AG20443 (cell line): ENCODE measurements around the gene PTPMT1.
A peak's percentile ranks its signal among the peaks of the same experiment; 100 is the strongest.
"Not testable (repeated sequence)": the region's sequence is repeated elsewhere in the genome, so short reads cannot be mapped to it uniquely, and the experiment has no call there.

Experiments
- DNase-seq: peaks from one replicate; pipeline ENCODE4 v3.0.0; 2012; ENCODE audit warnings: low spot score, mixed read lengths

PTPMT1 gene

DNA sequence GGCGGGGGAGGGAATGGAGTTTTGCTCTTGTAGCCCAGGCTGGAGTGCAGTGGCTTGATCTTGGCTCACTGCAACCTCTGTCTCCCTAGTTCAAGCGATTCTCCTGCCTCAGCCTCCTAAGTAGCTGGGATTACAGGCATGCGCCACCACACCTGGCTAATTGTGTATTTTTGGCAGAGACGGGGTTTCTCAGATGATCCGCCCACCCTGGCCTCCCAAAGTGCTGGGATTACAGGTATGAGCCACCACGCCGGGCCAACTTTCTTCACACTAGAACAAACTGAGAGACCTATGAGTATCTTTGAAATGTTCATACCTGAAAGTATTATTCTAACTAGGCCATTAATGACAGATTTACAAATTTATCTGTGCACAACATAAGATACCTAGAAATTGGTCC lies 19.1 kb upstream of the PTPMT1 start:
- not testable (repeated sequence) for DNase-seq

DNA sequence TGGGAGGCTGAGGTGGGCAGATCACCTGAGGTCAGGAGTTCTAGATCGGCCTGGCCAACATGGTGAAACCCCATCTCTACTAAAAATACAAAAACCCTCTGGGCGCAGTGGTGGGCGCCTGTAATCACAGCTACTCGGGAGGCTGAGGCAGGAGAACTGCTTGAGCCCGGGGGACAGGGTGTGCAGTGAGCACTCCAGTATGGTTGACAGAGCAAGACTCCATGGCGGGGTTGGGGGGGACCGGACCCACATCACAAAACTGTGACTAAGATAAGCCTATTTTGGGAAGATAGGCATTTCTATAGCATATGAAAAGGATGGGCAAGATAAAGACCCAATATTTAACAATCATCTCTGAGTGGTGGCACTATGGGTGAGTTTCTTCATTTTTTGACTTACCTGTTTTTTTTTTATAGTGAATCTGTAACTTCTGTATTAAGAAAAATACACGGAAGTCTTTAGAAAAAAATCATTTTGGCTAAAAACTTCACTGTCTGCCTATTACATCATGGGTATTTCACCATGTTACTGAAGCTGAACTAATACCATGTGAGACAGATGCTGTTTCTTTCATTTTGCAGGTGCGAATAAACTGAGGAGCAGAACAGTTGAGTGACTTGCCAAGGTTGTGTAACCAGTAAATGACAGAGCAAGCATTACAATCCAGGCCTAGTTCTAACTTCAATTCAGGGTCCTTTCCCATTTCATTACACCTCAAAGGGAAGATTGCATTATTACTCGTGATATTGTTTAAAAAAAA lies 14.9 kb upstream of the PTPMT1 start:
- no peak for DNase-seq

DNA sequence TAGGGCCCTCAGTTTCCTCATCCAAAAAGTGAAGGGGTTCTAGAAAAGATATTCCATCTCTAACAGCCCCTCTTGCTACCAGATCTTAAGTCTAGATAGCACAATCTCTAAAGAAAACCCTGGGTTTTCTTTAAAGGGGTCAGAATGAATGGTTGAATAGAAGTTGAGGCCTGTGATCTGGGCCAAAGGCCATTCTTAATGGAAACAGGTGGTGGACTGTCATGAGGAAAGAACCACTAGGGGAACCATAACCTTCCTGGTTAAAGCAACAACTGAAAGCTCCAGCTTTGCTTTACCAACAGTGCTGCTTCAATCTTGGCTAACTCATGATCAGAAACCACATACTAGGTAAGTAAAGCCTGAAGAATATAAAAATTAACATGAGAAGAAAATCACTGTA lies 14.3 kb upstream of the PTPMT1 start:
- DNase-seq = no peak

DNA sequence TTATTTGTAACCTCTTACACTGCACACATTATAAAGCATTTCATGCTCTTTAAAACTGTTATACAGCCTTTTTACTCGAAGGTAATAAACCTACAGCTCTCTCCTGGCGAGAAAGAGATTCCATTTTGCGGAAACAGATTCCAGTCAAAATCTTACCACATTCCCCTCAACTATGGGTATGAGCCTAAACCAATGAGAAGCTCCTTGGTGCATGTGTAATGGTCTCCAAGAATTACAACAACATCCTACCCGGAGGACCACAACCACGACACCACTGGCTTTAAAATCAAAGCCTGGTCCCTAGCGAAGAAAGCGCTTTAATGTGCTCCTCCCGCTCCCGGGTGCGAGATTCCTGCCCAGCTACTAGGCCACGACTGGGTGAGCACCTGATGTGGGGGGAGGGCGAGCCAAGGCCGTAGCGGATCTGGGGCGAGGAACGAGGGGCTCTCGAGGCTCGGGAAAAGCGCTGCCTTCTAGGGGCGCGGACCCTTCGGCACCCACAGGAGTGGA lies 13.3 kb upstream of the PTPMT1 start:
- DNase-seq = peak; percentile 42

DNA sequence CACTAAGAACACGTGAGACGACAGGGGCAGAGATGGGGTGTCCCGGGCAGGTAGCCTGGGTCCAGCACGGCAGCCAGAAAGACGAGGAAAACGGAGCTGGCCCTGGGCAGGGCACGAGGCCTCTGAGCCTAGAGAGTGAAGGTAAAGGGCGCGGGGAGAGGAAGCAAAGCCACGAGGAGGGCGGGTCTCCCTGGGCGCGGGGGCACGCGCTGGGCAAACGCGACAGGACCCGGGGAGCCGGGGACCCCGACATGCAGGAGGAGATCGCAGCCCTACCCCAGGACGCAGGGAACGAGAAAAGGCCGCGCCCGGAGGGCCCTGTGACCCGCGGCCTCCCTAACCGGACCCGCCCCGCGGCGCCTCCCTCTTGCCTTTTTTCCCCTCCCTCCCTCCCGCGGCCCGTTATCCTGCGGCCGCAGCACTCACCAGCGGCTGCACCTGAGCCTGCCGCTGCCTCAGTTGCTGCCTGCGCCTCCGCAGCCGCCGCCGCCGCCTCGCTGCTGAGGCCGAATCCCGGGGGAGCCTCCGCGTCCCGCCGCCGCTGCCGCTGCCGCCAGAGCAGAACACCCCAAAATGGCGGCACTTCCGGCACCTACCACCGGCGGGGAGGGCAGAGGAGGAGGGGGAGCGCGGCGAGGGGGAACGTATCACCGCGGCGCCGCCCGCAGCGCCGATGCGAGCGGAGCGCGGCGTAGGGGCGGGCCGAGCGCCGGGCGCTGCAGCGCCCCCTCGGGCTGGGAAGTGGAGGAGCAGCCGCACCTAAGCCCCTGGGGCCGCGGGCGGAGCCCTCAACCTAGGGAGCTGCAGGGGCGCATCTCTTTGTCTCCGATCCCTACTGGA lies 12.6 kb upstream of the PTPMT1 start, which contains the start of gene CELF1:
TSS of gene CELF1 (minus strand) at position 567 of the 840 bp plus-strand sequence. CDS start 53,609 bp downstream, outside the sequence.
- DNase-seq = peak; percentile 96

DNA sequence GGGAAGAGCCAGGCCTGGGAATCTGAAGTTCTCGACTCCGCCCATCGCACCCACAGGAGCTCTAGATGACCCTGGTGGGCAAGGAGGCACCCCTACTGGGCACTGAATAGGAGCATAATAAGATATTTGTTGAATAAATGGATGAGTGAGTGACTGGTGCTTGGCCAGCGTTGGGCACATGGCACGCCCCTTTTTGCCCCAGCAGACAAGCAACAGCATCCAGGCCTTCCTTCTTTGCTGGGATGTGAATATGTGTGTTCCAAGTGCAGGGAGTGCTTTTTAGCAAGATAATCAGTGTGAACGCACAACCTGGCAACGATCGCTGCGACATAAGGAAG lies 12.0 kb upstream of the PTPMT1 start:
- DNase-seq = no peak

DNA sequence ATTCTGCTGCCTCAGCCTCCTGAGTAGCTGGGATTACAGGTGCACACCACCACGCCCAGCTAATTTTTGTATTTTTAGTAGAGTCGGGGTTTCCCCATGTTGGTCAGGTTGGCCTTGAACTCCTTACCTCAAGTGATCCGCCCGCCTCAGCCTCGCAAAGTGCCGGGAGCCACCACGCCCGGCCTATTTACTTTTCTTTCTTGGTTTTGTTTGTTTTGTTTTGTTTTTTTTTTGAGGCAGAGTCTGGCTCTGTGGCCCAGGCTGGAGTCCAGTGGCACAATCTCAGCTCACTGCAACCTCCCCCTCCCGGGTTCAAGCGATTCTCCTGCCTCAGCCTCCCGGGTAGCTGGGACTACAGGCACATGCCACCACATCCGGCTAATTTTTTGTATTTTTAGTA lies 8.4 kb upstream of the PTPMT1 start:
- DNase-seq = not testable (repeated sequence)

DNA sequence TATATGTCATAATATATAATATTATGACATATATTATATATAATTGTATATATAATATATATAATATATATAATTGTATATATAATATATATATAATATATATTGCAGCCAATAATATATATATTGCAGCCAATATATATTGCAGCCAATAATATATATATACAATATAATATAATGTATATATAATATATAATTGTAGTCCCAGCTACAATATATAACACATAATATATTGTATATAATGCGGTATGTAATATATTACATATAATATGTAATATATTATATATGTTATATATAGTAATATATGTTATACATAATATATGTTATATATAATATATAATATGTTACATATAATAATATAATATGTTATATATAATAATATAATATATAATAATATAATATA lies 6.7 kb upstream of the PTPMT1 start:
- no peak for DNase-seq

DNA sequence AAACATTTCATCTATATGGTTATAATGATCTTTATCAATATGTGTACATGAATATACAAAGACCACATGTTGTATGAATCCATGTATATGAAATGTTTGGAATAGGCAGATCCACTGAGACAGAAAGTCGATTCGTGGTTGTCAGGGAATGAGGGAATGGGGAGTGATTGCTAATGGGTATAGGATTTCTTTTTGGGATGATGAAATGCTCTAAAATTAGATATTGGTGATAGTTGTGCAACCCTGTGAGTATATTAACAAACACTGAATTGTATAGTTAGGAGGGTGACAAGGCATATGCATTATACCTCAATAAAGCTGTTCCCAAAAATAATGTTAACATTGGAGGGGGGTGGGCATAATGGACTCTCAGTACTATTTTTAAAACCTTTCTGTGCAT lies 5.0 kb upstream of the PTPMT1 start:
- DNase-seq = no peak

DNA sequence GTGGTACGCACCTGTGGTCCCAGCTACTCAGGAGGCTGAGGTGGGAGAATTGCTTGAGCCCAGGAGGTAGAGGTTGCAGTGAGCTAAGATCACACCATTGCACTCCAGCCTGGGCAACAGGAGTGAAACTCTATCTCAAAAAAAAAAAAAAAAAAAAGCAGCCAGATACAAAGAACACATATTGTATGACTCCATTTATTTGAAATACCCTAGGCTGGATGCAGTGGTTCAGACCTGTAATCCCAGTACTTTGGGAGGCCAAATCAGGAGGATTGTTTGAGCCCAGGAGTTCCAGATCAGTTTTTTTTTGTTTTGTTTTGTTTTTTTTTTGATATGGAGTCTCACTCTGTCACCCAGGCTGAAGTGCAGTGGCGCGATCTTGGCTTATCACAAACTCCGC lies 3.0 kb upstream of the PTPMT1 start:
- DNase-seq = not testable (repeated sequence)

DNA sequence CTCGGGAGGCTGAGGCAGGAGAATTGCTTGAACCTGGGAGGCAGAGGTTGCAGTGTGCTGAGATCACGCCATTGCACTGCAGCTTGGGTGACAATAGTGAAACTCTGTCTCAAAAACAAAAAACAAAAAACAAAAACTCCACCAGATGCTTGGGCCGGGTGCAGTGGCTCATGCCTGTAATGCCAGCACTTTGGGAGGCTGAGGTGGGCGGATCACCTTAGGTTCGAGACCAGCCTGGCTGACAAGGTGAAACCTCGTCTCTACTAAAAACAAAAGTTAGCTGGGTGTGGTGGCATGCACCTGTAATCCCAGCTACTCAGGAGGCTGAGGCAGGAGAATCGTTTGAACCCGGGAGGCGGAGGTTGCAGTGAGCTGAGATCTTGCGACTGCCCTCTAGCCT lies 1.0 kb upstream of the PTPMT1 start:
- not testable (repeated sequence) for DNase-seq

DNA sequence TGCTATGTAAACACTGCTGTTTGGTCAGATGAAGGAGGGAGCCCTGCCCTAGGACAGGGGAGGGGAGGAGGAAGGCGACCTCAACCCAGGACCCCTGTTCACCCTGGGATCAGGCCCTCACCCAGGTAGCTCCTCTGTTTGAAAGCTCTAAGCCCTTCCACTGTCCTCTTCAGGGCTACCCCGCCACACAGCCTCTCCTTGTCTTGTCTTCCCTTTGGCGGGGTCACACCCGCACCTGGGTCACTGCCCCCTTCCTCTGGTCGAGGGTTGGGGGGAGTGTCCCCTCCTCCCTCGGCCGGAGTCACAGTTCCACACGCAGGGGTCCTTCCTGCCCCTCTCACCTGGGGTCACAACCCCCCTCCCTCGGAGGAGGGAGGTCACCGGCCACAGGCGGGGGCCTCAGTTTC lies 463 bp upstream of the PTPMT1 start:
- DNase-seq = no peak

DNA sequence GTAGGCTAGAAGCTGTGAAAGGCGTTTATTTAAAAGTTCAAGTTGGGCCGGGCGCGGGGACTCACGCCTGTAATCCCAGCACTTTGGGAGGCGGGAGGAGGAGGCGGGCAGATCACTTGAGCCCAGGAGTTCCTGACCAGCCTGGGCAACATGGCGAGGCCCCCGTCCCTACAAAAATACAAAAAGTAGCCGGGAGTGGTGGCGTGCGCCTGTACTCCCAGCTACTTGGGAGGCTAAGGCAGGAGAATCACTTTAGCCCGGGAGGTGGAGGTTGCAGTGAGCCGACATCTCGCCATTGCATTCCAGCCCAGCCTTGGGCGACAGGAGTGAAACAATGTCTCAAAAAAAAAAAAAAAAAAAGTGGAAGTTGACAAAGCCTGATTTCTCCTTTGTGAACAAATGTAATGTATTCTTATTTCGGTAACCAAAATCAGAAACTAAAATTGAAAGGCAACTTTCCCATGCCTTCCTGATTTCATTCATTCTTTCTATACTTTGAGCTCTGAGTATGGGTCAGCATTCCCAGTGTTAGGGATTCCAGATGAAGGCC lies 825 bp downstream of the PTPMT1 start:
- DNase-seq = no peak

DNA sequence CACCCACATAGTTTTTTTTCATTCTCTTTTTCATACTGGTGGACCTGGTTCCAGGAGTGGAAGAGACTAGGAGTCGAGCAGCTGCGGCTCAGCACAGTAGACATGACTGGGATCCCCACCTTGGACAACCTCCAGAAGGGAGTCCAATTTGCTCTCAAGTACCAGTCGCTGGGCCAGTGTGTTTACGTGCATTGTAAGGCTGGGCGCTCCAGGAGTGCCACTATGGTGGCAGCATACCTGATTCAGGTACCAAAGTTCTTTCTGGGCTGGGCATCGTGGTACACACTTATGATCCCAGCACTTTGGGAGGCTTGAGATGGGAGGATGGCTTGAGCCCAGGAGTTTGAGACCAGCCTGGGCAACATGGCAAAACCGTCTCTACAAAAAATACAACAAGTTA lies 4.2 kb downstream of the PTPMT1 start:
- DNase-seq = no peak

DNA sequence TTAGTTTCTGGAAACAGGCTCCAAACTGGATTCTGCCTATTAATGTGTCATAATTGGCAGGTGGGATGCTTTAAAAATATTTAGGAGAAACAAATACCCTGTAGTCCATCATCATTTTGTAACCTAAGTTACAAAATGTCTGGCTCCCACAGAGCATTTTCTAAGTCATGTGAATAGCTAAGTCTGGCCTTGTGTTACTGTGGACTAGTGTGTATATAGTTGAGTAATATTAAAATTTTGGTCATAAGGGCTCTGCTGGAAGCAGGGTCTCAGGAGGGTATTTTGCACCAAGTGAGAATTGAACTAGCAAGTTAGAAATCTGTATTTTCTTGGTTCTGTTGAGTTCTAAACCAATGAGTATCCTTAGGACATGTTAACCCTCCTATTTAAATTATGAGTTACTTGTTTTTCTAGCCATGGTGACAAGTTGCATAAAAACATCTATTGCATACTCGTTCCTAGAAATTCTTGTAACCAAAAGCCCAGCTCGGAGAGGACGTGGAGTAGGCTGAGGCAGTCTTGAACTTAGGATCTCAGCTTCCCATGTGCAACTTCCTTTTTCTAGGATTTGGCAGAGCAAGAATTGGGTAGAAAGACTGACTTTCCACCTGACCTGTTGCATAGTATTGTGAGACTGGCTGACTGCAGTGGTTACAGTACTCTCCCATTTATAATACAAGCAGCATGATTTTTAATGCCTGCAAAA lies 5.4 kb downstream of the PTPMT1 start:
- DNase-seq = no peak

DNA sequence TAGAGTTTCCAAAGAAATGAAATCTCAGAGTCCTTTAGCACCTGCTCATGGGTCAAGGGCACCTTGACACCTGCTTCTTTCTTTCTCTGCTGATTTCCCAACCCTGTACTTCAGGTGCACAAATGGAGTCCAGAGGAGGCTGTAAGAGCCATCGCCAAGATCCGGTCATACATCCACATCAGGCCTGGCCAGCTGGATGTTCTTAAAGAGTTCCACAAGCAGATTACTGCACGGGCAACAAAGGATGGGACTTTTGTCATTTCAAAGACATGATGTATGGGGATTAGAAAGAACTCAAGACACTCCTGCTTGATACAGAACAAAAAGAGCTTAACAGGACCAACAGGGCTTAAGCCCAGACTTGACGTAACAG lies 5.9 kb downstream of the PTPMT1 start:
- no peak for DNase-seq

DNA sequence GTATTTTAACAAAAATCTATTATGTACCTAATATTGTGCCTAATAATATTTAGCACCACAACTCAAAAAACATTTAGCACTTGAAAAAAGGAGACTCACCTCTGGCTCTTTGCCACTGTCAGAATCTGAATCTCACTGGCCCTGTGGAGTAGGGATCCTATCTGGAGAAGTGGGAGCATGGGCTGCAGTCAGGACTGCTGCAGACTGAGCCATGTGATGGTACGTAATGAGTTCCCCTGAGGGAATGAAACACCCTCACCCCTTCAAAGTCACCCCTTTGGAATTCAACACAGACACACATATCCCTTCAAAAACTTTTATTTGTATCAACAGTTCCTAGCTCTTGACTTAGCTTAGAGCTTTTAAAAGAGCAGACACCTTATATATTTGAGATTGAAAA lies 6.5 kb downstream of the PTPMT1 start:
- no peak for DNase-seq

DNA sequence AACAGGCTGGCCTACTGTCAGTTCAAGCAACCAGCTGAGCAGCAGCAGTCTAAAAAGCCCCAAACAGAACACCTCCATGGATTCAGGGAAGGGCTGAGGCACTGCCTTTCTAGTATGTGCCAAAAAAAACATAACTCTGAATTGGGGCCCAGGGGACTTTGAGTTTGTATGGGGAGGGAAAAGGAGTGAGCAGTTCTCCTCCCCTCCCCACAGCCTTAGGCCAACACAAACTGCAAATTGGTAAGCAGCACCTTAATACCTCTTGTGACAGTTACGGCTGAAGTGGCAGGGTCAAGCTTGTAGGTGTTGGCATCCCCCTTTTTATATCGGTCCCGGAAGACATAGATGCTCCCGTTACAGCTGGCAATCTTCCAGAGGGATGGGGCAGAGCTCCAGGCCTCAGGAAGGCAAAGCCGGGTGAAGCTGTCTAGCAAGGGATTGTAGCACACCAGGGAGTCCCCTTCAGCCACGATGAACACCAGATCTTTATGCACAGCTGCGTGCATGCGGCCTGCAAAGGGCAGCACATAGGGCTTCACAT lies 7.4 kb downstream of the PTPMT1 start:
- DNase-seq = no peak

DNA sequence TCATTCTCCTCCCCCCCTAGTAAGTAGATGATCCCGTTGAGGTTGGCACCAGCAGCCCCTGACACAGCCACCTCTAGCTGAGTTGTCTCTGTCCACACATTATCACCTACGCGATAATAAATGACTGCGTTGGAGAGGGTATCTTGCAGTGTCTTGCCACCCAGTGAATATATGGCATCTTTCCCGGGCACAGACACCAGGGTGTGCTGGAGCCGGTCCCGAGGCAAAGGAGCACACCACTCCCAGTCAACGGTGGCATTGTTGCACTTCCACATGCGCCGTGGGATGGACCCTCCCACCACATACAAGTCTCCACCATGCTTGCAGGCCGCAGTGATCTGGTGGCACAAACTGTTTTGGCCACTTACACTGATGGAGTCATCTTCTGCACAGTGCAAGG lies 7.9 kb downstream of the PTPMT1 start:
- no peak for DNase-seq

DNA sequence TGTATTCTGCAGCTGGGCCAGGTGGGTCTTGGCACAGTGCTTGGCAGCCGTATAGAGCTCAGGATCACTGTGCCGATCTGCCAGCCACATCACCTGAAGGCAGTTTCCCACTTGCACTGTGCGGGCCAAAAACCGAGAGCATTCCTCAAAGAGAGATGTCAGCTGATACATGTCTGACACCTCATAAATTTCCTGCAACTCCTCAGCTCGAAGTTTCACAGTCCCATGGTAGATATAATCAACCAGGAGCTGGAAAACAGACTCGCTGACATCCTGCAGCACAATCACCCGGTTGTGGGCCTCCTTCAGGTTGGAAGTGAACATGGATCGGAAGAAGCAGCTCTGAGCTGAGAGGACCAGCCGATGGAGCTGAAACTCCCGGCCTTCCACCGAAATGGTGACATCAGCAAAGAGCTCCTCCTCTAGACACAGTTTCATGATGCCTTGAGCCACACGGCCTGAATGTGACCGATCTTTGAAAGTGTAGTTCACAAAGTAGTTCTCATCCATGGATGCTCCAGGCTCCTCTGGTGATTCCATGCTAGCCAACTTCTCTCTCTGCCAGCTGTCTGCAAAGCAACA lies 12.2 kb downstream of the PTPMT1 start:
- DNase-seq = no peak
